NCI-H2107 (cell line): ENCODE results near the gene VPS8.
"Not testable (repeated sequence)": the region's sequence is repeated elsewhere in the genome, so short reads cannot be mapped to it uniquely, and the experiment has no call there.

ENCODE experiments used
- DNase-seq: peaks from one replicate; lab custom pipeline; 2025; lab: John Stamatoyannopoulos, UW

Gene VPS8

GRCh38 chr3:184918750-184919149 lies 106.8 kb downstream of the VPS8 start:
- no peak for DNase-seq

- no peak for DNase-seq
Observed at GRCh38 chr3:184919651-184920050, 107.7 kb downstream of the VPS8 start.

GRCh38 chr3:184924547-184924946 lies 112.6 kb downstream of the VPS8 start:
- DNase-seq = no peak

DNA sequence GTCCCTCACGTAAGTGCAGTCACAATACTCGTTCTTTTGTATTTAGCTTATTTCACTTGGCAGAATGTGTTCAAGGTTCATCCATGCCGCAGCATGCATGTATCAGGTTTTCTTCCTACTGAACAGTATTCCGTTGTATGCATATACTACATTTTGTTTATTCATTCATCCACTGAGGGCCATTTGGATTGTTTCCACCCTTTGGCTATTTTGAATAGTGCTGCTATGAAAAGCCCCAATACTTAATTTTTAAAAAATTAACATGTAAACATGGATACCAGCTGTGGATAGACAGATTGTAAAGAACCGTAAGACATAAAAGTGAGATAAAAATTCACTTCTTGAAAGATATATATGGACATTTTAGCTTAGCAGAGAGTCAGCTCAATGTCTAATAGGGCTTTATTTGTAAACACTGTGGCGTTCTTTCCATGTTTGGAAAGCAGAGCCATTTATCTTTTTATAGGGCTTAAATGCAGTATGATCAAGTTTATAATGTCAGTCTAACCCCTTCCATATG lies 115.9 kb downstream of the VPS8 start:
- DNase-seq = no peak

GRCh38 chr3:184932777-184933176 lies 120.8 kb downstream of the VPS8 start:
- no peak for DNase-seq

GRCh38 chr3:184937611-184938010 lies 125.6 kb downstream of the VPS8 start:
- DNase-seq = no peak

DNA sequence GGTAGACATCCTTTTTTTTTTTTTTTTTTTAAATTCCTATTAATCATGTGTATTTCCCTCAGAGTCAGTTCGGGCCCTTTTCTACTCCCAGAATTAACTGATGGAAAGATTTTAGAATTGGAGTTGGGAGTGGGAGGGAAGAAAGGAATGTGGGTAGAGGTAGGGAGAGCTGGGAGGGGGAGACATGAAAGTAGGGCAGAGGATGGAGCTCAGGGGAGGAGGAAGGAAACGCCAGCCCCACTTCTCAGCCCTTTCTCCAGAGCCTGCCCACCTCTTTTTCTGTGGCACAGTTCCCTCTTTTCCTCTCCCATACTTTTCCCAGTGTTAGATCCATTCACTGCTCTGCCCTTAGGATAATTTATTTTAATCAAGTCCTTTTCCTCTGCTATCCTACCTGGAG lies 129.4 kb downstream of the VPS8 start:
- no peak for DNase-seq

- no peak for DNase-seq
Observed at GRCh38 chr3:184942735-184943134, 130.8 kb downstream of the VPS8 start.

GRCh38 chr3:184944241-184944640 lies 132.3 kb downstream of the VPS8 start:
- DNase-seq = no peak

DNA sequence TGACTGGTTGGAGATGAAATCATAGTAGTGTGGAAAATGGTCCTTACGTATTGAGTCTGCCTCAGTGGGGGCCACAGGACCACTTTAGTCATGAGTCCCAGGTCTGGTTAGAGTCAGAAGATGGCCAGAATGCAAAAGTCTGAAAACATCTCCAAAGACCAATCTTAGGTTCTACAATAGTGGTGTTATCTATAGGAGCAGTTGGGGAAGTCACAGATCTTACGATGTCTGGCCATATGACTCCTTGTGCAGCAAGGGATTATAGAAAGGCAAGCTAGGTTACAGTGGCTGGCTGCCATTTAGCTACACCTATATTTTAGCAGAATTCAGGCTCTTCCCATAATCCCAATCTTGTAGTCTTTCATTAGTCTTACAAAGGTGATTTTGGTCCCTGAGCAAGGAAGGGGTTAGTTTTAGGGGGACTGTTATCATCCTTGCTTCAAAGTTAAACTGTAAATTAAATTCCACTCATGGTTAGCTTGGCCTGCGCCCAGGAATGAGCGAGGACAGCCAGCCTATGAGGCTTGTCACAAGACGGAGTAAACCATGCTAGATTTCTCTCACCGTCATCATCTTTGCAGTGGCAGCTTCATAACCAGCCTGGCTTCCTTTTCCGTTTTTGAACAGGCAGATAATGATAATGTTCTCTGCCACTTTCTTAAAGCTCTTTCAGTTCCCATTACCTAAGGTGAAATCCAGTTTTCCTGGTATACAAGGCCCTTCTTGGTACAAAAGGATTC lies 134.1 kb downstream of the VPS8 start:
- no peak for DNase-seq

- no peak for DNase-seq
Observed at GRCh38 chr3:184946917-184947316, 135.0 kb downstream of the VPS8 start.

GRCh38 chr3:184949251-184949965 lies 137.4 kb downstream of the VPS8 start:
- no peak for DNase-seq

DNA sequence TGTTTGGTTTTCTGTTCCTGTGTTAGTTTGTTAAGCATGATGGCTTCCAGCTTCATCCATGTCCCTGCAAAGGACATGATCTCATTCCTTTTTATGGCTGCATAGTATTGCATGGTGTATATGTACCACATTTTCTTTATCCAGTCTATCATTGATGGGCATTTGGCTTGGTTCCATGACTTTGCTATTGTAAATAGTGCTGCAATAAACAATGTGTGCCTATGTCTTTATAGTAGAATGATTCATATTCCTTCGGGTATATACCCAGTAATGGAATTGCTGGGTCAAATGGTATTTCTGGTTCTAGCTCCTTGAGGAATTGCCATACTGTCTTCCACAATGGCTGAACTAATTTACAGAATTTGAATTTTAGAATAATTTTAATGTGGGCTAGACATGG lies 138.8 kb downstream of the VPS8 start:
- DNase-seq = not testable (repeated sequence)

GRCh38 chr3:184952671-184953070 lies 140.7 kb downstream of the VPS8 start:
- no peak for DNase-seq

DNA sequence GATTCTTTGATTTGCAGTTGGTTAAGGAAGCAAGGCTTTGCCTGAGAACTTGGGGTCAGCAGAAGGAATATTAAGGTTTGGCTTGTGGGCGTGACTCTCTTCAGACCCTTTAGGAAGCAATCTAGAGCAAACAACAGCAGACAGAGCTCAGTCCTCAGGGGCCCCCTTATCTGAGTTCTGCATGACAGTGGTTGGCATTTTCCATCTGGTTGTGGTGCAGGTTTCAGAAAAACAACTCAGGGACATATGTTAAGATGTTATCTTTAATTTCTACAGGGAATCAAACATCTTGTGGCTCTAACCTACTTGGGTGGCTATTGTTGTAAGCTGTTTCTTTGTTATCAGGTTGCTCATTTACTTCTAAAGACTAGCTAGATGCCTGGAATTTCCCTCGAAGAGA lies 141.4 kb downstream of the VPS8 start:
- no peak for DNase-seq

DNA sequence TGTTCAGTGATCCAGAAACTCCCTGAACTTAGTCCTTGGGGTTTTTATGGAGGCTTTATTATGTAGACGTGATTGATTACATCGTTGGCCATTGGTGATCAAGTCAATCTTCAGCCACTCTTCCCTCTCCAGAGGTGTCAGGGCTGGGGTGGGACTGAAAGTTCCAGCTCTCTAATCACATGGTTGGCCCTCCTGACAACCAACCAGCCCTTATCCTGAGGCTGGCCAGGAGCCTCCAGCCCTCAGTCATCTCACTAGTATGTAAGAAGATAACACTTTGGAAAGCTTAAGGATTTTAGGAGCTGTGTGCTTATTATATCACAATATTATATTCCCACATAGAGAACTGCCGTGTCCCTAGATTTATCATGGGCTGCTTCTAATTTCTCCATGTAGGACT lies 142.3 kb downstream of the VPS8 start:
- no peak for DNase-seq

- DNase-seq = not testable (repeated sequence)
Observed at GRCh38 chr3:184954851-184955250, 142.9 kb downstream of the VPS8 start.

GRCh38 chr3:184965639-184966430 lies 153.9 kb downstream of the VPS8 start:
- no peak for DNase-seq

GRCh38 chr3:184968115-184968514 lies 156.1 kb downstream of the VPS8 start:
- no peak for DNase-seq

DNA sequence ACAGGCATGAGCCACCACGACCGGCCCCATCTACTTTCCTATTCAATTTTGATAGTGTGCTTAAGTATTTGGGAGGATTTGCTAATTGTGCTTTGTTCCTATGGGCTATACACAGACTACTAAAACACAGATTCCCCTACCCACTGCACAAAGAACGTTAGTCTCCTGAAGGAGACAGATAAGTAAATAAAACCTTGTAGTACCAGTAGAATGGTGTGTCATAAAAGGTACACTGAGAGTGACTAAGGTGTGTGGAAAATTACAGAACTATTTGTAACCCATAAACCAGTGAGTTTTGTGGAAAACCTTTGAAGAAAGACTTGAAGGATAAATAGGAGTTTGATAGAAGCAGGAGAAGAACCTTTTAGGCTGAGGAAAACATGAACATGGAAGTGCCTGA lies 158.2 kb downstream of the VPS8 start:
- no peak for DNase-seq

DNA sequence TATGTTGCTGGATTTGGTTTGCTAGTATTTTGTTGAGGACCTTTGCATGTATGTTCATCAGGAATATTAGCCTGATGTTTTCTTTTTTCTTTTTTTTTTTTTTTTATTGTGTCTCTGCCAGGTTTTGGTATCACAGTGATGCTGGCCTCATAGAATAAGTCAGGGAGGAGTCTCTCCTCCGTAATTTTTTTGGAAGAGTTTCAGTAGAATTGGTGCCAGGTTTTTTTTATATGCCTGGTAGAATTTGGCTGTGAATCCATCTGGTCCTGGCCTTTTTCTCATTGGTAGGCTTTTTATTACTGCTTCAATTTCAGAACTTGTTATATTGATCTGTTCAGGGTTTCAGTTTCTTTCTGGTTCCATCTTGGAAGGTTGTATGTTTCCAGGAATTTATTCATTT lies 165.8 kb downstream of the VPS8 start:
- DNase-seq = no peak

- DNase-seq = no peak
Observed at GRCh38 chr3:184981071-184981470, 169.1 kb downstream of the VPS8 start.

DNA sequence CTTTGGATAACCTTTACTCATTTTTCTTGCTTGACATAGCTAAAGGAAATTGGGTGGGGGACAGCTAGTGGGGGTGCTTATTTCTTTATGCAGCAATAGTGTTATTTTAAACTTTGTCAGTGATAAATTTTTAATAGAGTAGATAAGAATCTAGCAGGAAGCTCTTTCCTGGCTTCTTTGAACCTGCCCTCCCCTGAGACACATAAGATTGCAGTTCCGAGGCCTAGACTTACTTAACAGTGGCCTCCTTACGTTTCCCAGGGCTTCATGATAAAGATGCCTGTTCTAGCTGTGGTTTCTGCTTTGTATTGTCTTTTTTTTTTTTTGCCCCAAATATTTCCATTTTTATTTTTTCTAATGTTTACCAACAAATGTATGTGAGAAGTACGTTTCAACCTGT lies 170.1 kb downstream of the VPS8 start:
- DNase-seq = no peak
